H9 (cell line): ENCODE data around the gene BBS4. TPM values are rescaled to one million over a fixed set of nuclear protein-coding genes. Genes with fewer than 3 reads are reported as not detected.
A peak's percentile ranks its signal among the peaks of the same experiment; 100 is the strongest.

Source experiments
- DNase-seq: peaks from one replicate; pipeline ENCODE4 v3.0.0-alpha.2; 2017
- H2AFZ ChIP-seq: one replicate; pipeline ENCODE4 v1.6.1; 2013; ENCODE audit warnings: mild to moderate bottlenecking, low read length, control low read depth, moderate library complexity
- H2AK5ac ChIP-seq: 2 replicates; pipeline ENCODE4 v1.6.1; 2013; ENCODE audit warnings: low read length, control low read depth, mixed read lengths; ENCODE audit not compliant: insufficient read length
- H2BK120ac ChIP-seq: one replicate; pipeline ENCODE4 v1.6.1; 2013; ENCODE audit warnings: low read depth, mild to moderate bottlenecking, low read length, control low read depth, inconsistent platforms; ENCODE audit not compliant: poor library complexity, severe bottlenecking
- H2BK12ac ChIP-seq: 2 replicates; pipeline ENCODE4 v1.6.1; 2013; ENCODE audit warnings: low read length, control low read depth, mixed read lengths, low read depth; ENCODE audit not compliant: insufficient read length
- H2BK15ac ChIP-seq: 2 replicates; pipeline ENCODE4 v1.6.1; 2013; ENCODE audit warnings: low read depth, low read length, control low read depth
- H2BK20ac ChIP-seq: one replicate; pipeline ENCODE4 v1.6.1; 2013; ENCODE audit warnings: low read depth, mild to moderate bottlenecking, low read length, control low read depth, inconsistent platforms; ENCODE audit not compliant: poor library complexity, severe bottlenecking
- H2BK5ac ChIP-seq: 2 replicates; pipeline ENCODE4 v1.6.1; 2013; ENCODE audit warnings: low read length, control low read depth, mixed read lengths; ENCODE audit not compliant: insufficient read length
- H3K14ac ChIP-seq: 2 replicates; pipeline ENCODE4 v1.6.1; 2013; ENCODE audit warnings: low read length, control low read depth; ENCODE audit not compliant: insufficient read depth
- H3K18ac ChIP-seq: 2 replicates; pipeline ENCODE4 v1.6.1; 2013; ENCODE audit warnings: low read depth, mild to moderate bottlenecking, mixed read lengths, low read length, control low read depth; ENCODE audit not compliant: insufficient read length
- H3K23ac ChIP-seq: 2 replicates; pipeline ENCODE4 v1.6.1; 2013; ENCODE audit warnings: low read length, control low read depth, mixed read lengths, low read depth; ENCODE audit not compliant: insufficient read length
- H3K23me2 ChIP-seq: 2 replicates; pipeline ENCODE4 v1.6.1; 2013; ENCODE audit warnings: low read depth, mild to moderate bottlenecking, mixed read lengths, low read length, control low read depth; ENCODE audit not compliant: insufficient read length, poor library complexity, severe bottlenecking
- H3K27ac ChIP-seq: 2 replicates; pipeline ENCODE4 v1.5.1; 2013; ENCODE audit warnings: low read length, control low read depth, mixed read lengths, low read depth; ENCODE audit not compliant: insufficient read length
- H3K27me3 ChIP-seq: 2 replicates; pipeline ENCODE4 v1.6.1; 2013; ENCODE audit warnings: low read length, control low read depth, inconsistent platforms; ENCODE audit not compliant: insufficient read depth
- H3K4ac ChIP-seq: 2 replicates; pipeline ENCODE4 v1.6.1; 2013; ENCODE audit warnings: low read depth, mild to moderate bottlenecking, control low read depth, inconsistent platforms, low read length, moderate library complexity
- H3K4me1 ChIP-seq: 2 replicates; pipeline ENCODE4 v1.6.1; 2013; ENCODE audit warnings: low read length, control low read depth, inconsistent platforms; ENCODE audit not compliant: insufficient read depth
- H3K4me2 ChIP-seq: 2 replicates; pipeline ENCODE4 v1.6.1; 2013; ENCODE audit warnings: low read length, control low read depth, mixed read lengths; ENCODE audit not compliant: insufficient read length, insufficient read depth
- H3K56ac ChIP-seq: 2 replicates; pipeline ENCODE4 v1.6.1; 2013; ENCODE audit warnings: low read depth, mild to moderate bottlenecking, mixed read lengths, low read length, control low read depth; ENCODE audit not compliant: insufficient read length
- H3K79me1 ChIP-seq: 2 replicates; pipeline ENCODE4 v1.6.1; 2013; ENCODE audit warnings: low read depth, mild to moderate bottlenecking, moderate library complexity, low read length, control low read depth, inconsistent platforms; ENCODE audit not compliant: insufficient read depth, poor library complexity, severe bottlenecking
- H3K79me2 ChIP-seq: 2 replicates; pipeline ENCODE4 v1.6.1; 2013; ENCODE audit warnings: low read length, control low read depth, inconsistent platforms; ENCODE audit not compliant: insufficient read depth
- H3K9ac ChIP-seq: 2 replicates; pipeline ENCODE4 v1.6.1; 2013; ENCODE audit warnings: low read length, control low read depth, mixed read lengths; ENCODE audit not compliant: insufficient read length; ENCODE audit errors: extremely low read depth
- H3K9me3 ChIP-seq: one replicate; pipeline ENCODE4 v1.6.1; 2013; ENCODE audit warnings: low read depth, low read length, inconsistent platforms; ENCODE audit not compliant: control insufficient read depth
- H3T11ph ChIP-seq: one replicate; pipeline ENCODE4 v1.6.1; 2013; ENCODE audit warnings: mild to moderate bottlenecking, low read length, control low read depth, inconsistent platforms
- H4K20me1 ChIP-seq: one replicate; pipeline ENCODE4 v1.6.1; 2013; ENCODE audit not compliant: control insufficient read depth, insufficient read length, insufficient read depth
- H4K5ac ChIP-seq: 2 replicates; pipeline ENCODE4 v1.6.1; 2013; ENCODE audit warnings: low read depth, mild to moderate bottlenecking, mixed read lengths, low read length, control low read depth; ENCODE audit not compliant: insufficient read length
- H4K8ac ChIP-seq: replicated peaks from 2 replicates; pipeline ENCODE4 v1.6.1; 2013; ENCODE audit warnings: low read length, control low read depth, mixed read lengths, low read depth; ENCODE audit not compliant: insufficient read length
- H4K91ac ChIP-seq: 2 replicates; pipeline ENCODE4 v1.6.1; 2013; ENCODE audit warnings: low read depth, mild to moderate bottlenecking, moderate library complexity, mixed read lengths, low read length, control low read depth; ENCODE audit not compliant: insufficient read length
- H3K27ac Mint-ChIP-seq, 3 experiments: 2 replicates in 2 of 3; 3 replicates in 1 of 3; pipeline ENCODE4 v1.8.0; 2020 to 2021; ENCODE audit warnings: mixed read lengths in 3 of 3, mild to moderate bottlenecking in 1 of 3, moderate library complexity in 1 of 3
- H3K27me3 Mint-ChIP-seq: 2 replicates; pipeline ENCODE4 v1.8.0; 2021; ENCODE audit warnings: low read depth, mild to moderate bottlenecking, moderate library complexity, mixed read lengths
- H3K36me3 Mint-ChIP-seq, 3 experiments: 2 replicates in 2 of 3; 3 replicates in 1 of 3; pipeline ENCODE4 v1.8.0; 2020 to 2021; ENCODE audit warnings: low read depth in 3 of 3, mixed read lengths in 3 of 3; ENCODE audit not compliant: insufficient read depth in 1 of 3
- H3K4me1 Mint-ChIP-seq, 2 experiments: 2 replicates each; pipeline ENCODE4 v1.8.0; 2020; ENCODE audit warnings: mixed read lengths in 2 of 2
- H3K4me3 Mint-ChIP-seq, 2 experiments: 2 replicates in 1 of 2; 3 replicates in 1 of 2; pipeline ENCODE4 v1.8.0; 2020 to 2021; ENCODE audit warnings: mild to moderate bottlenecking in 2 of 2, mixed read lengths in 2 of 2, moderate library complexity in 1 of 2
- H3K9me3 Mint-ChIP-seq, 2 experiments: 2 replicates in 1 of 2; 3 replicates in 1 of 2; pipeline ENCODE4 v1.8.0; 2020; ENCODE audit warnings: mild to moderate bottlenecking in 2 of 2, mixed read lengths in 2 of 2, moderate library complexity in 1 of 2
- WGBS: extraction: QIAGEN DNeasy Blood & Tissue Kit; methylation state at CpG from one replicate; pipeline ENCODE4 v1.1.7; 2013; ENCODE audit warnings: missing lambda C conversion rate, low lambda C conversion rate, mixed read lengths; ENCODE audit not compliant: insufficient read length; ENCODE audit errors: extremely low coverage; 5-methylcytosine and 5-hydroxymethylcytosine counted together
- long read RNA-seq: library from polyadenylated mRNA; unstranded; transcript quantifications from one replicate; pipeline ENCODE4 v2.0.0, GENCODE V29; 2020
- total RNA-seq: library from RNA; stranded (reverse); gene quantifications from 2 replicates; pipeline ENCODE4 v1.2.1, GENCODE V29; 2021
- TF ChIP-seq, protein P1 (sequence below): fragments of 200-600 bp; sonication (generic); conservative IDR thresholded peaks from 3 replicates; pipeline ENCODE4 v1.8.0; 2021; ENCODE audit warnings: antibody characterized with exemption, mild to moderate bottlenecking

Gene BBS4
- total RNA-seq = 22.0 and 27.3 TPM in 2 replicates
- long read RNA-seq, transcript BBS4-201 (16 exons, 2,490 nt) = major isoform, 126 of 195 reads
- long read RNA-seq, transcript BBS4-204 (16 exons, 1,864 nt) = minor isoform, 13 of 195 reads
- long read RNA-seq, partial matches to known transcripts = 3 of 195 reads
- long read RNA-seq, other reads (novel, unspliced or antisense) = 49 of 195 reads

DNA sequence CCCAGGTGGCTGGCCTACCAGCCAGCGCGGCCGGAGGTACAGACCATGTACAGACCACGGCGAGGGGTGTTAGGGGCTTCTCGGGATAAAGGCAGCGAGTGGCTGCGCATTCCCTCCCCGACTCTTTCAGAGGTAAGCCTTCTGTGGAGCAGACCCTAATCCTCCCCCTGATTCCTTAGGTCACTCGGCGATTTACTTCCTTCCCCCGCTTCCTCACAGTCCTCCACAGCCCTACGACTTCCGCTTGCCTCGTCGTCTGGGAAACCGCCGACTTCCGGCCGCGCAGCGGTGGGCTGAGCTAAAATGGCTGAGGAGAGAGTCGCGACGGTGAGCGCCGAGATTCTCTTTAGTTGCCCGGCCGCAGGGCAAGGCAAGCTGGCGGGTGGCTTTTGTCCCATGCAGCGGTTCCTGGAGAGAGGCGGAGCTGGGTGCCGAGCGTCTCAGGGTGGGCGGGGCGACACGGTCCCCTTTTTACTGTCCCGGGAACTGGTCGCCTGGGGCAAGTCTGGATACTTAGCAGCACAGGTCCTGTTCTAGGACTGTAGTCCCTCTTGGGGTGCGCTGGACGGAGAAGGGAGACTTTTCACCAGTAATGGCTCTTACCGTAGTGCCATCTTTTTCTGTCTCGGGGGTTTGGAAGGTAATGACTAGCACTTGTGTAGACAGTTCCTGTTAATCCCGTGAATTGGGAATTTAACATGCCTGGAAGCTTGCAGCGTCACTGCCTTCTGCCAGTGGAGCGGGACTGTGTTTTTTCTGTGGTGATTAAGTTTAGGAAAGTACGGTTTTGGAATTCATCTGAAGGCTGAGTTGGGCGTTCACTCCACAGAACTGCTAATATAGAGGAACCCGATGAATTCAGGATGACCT is at the start of gene BBS4, which contains the start of gene HIGD2B:
Gene BBS4 (plus strand): TSS at position 283 of the 870 bp plus-strand sequence. CDS start 21 bp downstream, at position 304.
Gene HIGD2B (minus strand): TSS at position 258 of the 870 bp plus-strand sequence. CDS start 9,808 bp downstream, outside the sequence.
- H3K56ac ChIP-seq = no peak within 1 kb of the TSS

More for the DNA sequence above, at the start of gene BBS4, which contains the start of gene HIGD2B:
- peak within 1 kb of the TSS; percentile 92 to 96 for H3K4me3 Mint-ChIP-seq
- Histone ChIP-seq H2BK12ac (no peak within 1 kb of the TSS), H2BK20ac (no peak within 1 kb of the TSS), H2BK120ac (no peak within 1 kb of the TSS), H4K8ac (no peak within 1 kb of the TSS), H3K4me2 (peak within 1 kb of the TSS; percentile 98), H2BK15ac (no peak within 1 kb of the TSS), H4K20me1 (no peaks in the 10 kb centered on the region), H3K23me2 (peaks cover 3% of the 10 kb centered on the region), H3K4ac (no peak within 1 kb of the TSS; the same call in 1 of the 2 replicates), H2AFZ (peak within 1 kb of the TSS; percentile 80), H3K27me3 (no peaks in the 10 kb centered on the region), H3K4me1 (no peaks in the 10 kb centered on the region; the same call in 1 of the 2 replicates), H2BK5ac (peak within 1 kb of the TSS; percentile 68), H3T11ph (no peak within 1 kb of the TSS), H3K23ac (no peak within 1 kb of the TSS), H3K79me1 (no peaks in the 10 kb centered on the region), H2AK5ac (no peak within 1 kb of the TSS), H4K5ac (no peak within 1 kb of the TSS), H3K9ac (peak within 1 kb of the TSS; percentile 65), H3K9me3 (no peaks in the 10 kb centered on the region), H3K27ac (peak within 1 kb of the TSS; percentile 72), H4K91ac (no peak within 1 kb of the TSS), H3K18ac (peak within 1 kb of the TSS; percentile 64), H3K14ac (0 out of 2 replicates have a peak within 1 kb of the TSS, but pooled peaks have one; percentile 21), H3K79me2 (no peaks in the 10 kb centered on the region; the same call in 1 of the 2 replicates)
- DNase-seq = peak; percentile 93
- no CpG with 5 or more reads among the region's 49 CpGs for whole genome bisulfite sequencing
- peak within 1 kb of the TSS; percentile 95 to 99 (median 97) for H3K27ac Mint-ChIP-seq
- peaks cover 13% of the 10 kb centered on the region in 2 experiments for H3K4me1 Mint-ChIP-seq
- H3K36me3 Mint-ChIP-seq = peaks cover 0 to 5% (median 0%) of the 10 kb centered on the region in 3 experiments; a peak in 1 of 7 replicates
- H3K9me3 Mint-ChIP-seq = no peaks in the 10 kb centered on the region; a peak in 1 of 5 replicates
- TF ChIP-seq, protein P1, sequence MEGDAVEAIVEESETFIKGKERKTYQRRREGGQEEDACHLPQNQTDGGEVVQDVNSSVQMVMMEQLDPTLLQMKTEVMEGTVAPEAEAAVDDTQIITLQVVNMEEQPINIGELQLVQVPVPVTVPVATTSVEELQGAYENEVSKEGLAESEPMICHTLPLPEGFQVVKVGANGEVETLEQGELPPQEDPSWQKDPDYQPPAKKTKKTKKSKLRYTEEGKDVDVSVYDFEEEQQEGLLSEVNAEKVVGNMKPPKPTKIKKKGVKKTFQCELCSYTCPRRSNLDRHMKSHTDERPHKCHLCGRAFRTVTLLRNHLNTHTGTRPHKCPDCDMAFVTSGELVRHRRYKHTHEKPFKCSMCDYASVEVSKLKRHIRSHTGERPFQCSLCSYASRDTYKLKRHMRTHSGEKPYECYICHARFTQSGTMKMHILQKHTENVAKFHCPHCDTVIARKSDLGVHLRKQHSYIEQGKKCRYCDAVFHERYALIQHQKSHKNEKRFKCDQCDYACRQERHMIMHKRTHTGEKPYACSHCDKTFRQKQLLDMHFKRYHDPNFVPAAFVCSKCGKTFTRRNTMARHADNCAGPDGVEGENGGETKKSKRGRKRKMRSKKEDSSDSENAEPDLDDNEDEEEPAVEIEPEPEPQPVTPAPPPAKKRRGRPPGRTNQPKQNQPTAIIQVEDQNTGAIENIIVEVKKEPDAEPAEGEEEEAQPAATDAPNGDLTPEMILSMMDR = no peak
- no peaks in the 10 kb centered on the region for H3K27me3 Mint-ChIP-seq
